Lower leg skin (tissue), 3 donors: ENCODE data around the gene DHRS13.

Source experiments
- CTCF ChIP-seq, 3 donors: fragments of 450-650 bp; IDR thresholded peaks; one replicate each; pipeline ENCODE4 v1.5.1; 2016; ENCODE audit warnings: antibody characterized with exemption in 3 of 3, mild to moderate bottlenecking in 3 of 3, moderate library complexity in 2 of 3
- POLR2A ChIP-seq, 2 donors: fragments of 450-650 bp; IDR thresholded peaks; one replicate each; pipeline ENCODE4 v1.6.1; 2016 to 2017; ENCODE audit warnings: antibody characterized with exemption in 2 of 2, mild to moderate bottlenecking in 1 of 2, moderate library complexity in 1 of 2

- TF ChIP-seq CTCF (IDR thresholded peaks at IDR 0.05) (no peak), POLR2A (IDR thresholded peaks at IDR 0.05) (no peak)
These were observed 34.3 kb upstream of the DHRS13 start for GRCh38 chr17:28937044-28937729.
